Kidney (tissue), 14 donors: ENCODE results near the gene MTIF3. TPM values are rescaled to one million over a fixed set of nuclear protein-coding genes. Genes with fewer than 3 reads are reported as not detected.

Experiments
- DNase-seq, 5 donors: peaks; one replicate each; pipeline ENCODE4 v3.0.0-alpha.2; 2013 to 2020
- FAIRE-seq: peaks from 2 replicates; lab custom pipeline; 2012; peaks lifted over from hg19 to GRCh38; lab: Jason Lieb, UNC
- H3K27ac ChIP-seq, 2 donors: one replicate each; pipeline ENCODE4 v1.7.0; 2013; ENCODE audit warnings: low read depth in 2 of 2, low read length in 2 of 2, inconsistent platforms in 1 of 2
- H3K27me3 ChIP-seq: one replicate; pipeline ENCODE4 v1.7.1; 2013; ENCODE audit warnings: low read length, inconsistent platforms; ENCODE audit not compliant: control insufficient read depth, insufficient read depth
- H3K36me3 ChIP-seq, 3 donors: one replicate each; pipeline versions ENCODE4 v1.7.0 to v1.7.1; 2013; ENCODE audit warnings: low read length in 3 of 3, control low read depth in 1 of 3, inconsistent platforms in 1 of 3; ENCODE audit not compliant: insufficient read depth in 3 of 3, control insufficient read depth in 2 of 3
- H3K4me1 ChIP-seq, 3 donors: one replicate each; pipeline versions ENCODE4 v1.7.0 to v1.7.1; 2013; ENCODE audit warnings: low read length in 3 of 3, inconsistent platforms in 1 of 3, low read depth in 1 of 3; ENCODE audit not compliant: control insufficient read depth in 2 of 3, insufficient read depth in 2 of 3
- H3K4me3 ChIP-seq, 3 donors: one replicate each; pipeline versions ENCODE4 v1.7.0 to v1.8.1; 2013; ENCODE audit warnings: low read length in 3 of 3, control low read depth in 1 of 3, inconsistent platforms in 1 of 3
- H3K9ac ChIP-seq, 3 donors: one replicate each; pipeline versions ENCODE4 v1.7.0 to v1.7.1; 2013; ENCODE audit warnings: low read length in 3 of 3, control low read depth in 1 of 3, inconsistent platforms in 1 of 3
- H3K9me3 ChIP-seq, 3 donors: one replicate each; pipeline versions ENCODE4 v1.7.0 to v1.7.1; 2013; ENCODE audit warnings: low read length in 3 of 3, control low read depth in 1 of 3, inconsistent platforms in 1 of 3; ENCODE audit not compliant: control insufficient read depth in 2 of 3, insufficient read depth in 1 of 3
- intact Hi-C: fragments of 100-400 bp; cut with DNase I; formaldehyde crosslinking; loops from one replicate; pipeline ENCODE4 v1.11.1; 2022
- polyA plus RNA-seq: library from polyadenylated mRNA; stranded (reverse); fragments of 350-450 nt; fragmentation: Illumina TruSeq; extraction: RNeasy Lipid Tissue Mini Kit (QIAGEN cat#74804); gene quantifications from one replicate; pipeline ENCODE4 v1.2.3, GENCODE V29; 2014; ENCODE audit warnings: low read depth, low replicate concordance; ENCODE audit not compliant: insufficient read depth
- total RNA-seq: library from RNA; stranded (reverse); fragmentation: NEBNext Ultra II Directional; extraction: Animal tissue kit (Norgen Biotek cat#: 25700); gene quantifications from one replicate; pipeline ENCODE4 v1.2.1, GENCODE V29; 2021
- TF ChIP-seq, protein P1 (sequence below): IDR thresholded peaks from 3 replicates; pipeline ENCODE4 v1.5.1; 2012; ENCODE audit warnings: mild to moderate bottlenecking, moderate library complexity, borderline replicate concordance; ENCODE audit not compliant: insufficient read depth; ENCODE audit errors: extremely low read depth
- donor health status: control.
- donor health status: control.
- donor health status: control.
- donor health status: control.
- donor health status: control.
- donor health status: DM: yes; HTN: yes; CAD: no.
- donor health status: Normal renal cell carcinoma (clear cell type).

Gene MTIF3
- total and polyA plus RNA-seq, 2 donors from 2014 or later = 48.5 to 130 TPM

DNA sequence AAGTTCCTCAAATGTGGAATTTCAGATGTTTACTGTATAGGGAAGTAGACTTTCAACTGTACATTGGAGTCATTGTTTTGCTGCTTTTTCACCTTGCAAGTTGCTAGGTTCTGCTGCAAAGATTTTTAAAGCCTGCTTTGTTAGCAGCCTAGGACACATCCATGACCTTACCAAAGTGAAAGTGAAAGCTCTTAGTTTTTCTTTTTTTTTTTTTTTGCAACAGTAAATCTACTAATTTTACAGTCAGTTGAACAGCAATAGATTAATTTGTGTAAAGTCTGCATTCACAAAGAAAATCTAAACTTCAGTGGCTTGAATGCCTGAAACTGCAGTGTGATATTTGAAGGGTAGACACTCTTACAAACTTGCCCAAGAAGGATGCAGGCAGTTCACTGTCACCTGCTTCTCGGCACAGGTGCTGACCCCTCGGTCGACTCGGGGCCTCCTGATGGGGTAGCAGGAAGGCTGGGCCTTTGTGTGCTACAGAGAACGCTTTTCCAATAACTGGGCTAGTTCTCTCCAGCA lies 5.0 kb upstream of the MTIF3 start:
- no peaks in the 10 kb centered on the region for H3K27me3 ChIP-seq
- H3K36me3 ChIP-seq = no peaks in the 10 kb centered on the region
- peaks cover 0 to 4% (median 2%) of the 10 kb centered on the region in 3 donors for H3K4me1 ChIP-seq
- peak overlapping the region in 2 of 3 donors; percentile 12 to 14 for H3K9ac ChIP-seq
- FAIRE-seq (no peak), DNase-seq (peak in 2 of 5 donors; percentile 38 to 47)
- peak overlapping the region; percentile 11 to 37 for H3K27ac ChIP-seq
- intact Hi-C loops = no loop called here
- H3K4me3 ChIP-seq = peak overlapping the region in 2 of 3 donors; percentile 50 to 69
- TF ChIP-seq, protein P1, sequence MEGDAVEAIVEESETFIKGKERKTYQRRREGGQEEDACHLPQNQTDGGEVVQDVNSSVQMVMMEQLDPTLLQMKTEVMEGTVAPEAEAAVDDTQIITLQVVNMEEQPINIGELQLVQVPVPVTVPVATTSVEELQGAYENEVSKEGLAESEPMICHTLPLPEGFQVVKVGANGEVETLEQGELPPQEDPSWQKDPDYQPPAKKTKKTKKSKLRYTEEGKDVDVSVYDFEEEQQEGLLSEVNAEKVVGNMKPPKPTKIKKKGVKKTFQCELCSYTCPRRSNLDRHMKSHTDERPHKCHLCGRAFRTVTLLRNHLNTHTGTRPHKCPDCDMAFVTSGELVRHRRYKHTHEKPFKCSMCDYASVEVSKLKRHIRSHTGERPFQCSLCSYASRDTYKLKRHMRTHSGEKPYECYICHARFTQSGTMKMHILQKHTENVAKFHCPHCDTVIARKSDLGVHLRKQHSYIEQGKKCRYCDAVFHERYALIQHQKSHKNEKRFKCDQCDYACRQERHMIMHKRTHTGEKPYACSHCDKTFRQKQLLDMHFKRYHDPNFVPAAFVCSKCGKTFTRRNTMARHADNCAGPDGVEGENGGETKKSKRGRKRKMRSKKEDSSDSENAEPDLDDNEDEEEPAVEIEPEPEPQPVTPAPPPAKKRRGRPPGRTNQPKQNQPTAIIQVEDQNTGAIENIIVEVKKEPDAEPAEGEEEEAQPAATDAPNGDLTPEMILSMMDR = no peak
- no peaks in the 10 kb centered on the region for H3K9me3 ChIP-seq

DNA sequence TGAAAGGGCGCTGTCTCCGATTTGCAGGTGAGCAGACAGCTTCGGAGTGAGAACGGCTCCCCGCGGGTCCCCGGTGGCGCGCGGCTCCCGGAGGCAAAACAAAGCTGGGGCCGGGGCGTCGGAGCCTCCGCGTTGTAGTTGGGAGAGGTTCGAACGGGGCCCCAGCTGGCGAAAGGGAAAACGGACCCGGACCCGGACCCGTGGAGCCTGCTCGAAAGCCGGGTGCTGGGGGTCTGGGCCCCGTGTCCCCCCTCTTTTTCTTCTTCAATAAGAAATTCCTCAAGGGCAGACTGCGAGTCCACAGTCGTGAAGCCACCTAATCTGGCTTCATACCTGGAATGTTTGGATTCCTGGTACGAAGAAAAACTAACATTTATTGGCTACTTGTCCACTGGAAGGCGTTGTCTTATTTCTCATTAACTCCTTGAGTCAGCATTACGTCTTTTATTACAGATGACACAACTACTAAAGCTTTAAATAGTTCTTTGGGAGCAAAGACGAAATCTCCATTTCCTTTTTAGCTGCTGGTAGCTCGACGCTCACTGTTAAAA lies 632 bp upstream of the MTIF3 start:
- H3K27ac ChIP-seq = peak overlapping the region; percentile 99
- peak overlapping the region; percentile 98 to 99 (median 99) for H3K4me3 ChIP-seq
- peaks cover 0 to 8% (median 8%) of the 10 kb centered on the region in 3 donors for H3K4me1 ChIP-seq
- TF ChIP-seq, protein P1 = no peak
- no peaks in the 10 kb centered on the region for H3K27me3 ChIP-seq
- intact Hi-C loops = no loop called here
- H3K36me3 ChIP-seq = no peaks in the 10 kb centered on the region
- DNase-seq (peak; percentile 65 to 87 (median 82)), FAIRE-seq (peak; percentile 56)
- peak overlapping the region; percentile 97 to 100 (median 99) for H3K9ac ChIP-seq
- H3K9me3 ChIP-seq = no peaks in the 10 kb centered on the region

DNA sequence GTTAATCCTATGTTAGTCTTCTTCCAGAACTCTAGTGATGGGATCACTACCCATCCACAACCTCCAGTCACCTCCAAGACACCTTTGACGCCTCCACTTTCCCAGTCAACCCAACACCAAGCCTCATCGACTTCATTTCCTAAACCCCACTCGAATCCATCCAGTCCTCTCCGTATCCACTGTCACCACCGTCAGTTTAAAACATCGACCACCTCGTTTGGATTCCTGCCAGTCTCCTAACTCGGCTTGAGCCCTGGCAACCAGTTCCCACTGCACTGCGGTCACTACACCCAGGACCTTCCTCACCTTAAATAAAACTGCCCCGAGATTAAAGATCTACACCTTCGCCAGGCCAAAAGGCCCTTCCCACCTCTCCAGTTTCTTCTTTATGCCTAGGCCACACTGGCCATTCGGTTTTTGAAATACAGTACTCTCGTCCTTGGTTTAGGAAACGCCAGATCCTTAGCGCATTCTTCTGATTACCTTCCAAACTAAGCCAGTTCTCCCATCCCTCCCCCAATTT lies 1.2 kb downstream of the MTIF3 start:
- peak overlapping the region; percentile 99 for H3K27ac ChIP-seq
- peak overlapping the region; percentile 98 to 99 (median 99) for H3K4me3 ChIP-seq
- H3K9me3 ChIP-seq = no peaks in the 10 kb centered on the region
- TF ChIP-seq, protein P1 = no peak
- peak overlapping the region; percentile 79 to 100 (median 97) for H3K9ac ChIP-seq
- intact Hi-C loops = no loop called here
- no peaks in the 10 kb centered on the region for H3K27me3 ChIP-seq
- peak in 3 of 5 donors; percentile 14 to 49 (median 41) for DNase-seq
- no peak for FAIRE-seq
- H3K4me1 ChIP-seq = peaks cover 0 to 8% (median 7%) of the 10 kb centered on the region in 3 donors
- H3K36me3 ChIP-seq = no peaks in the 10 kb centered on the region
